Fibroblast of the aortic adventitia (primary cell): ENCODE data around the gene PVALEF. TPM values are rescaled to one million over a fixed set of nuclear protein-coding genes. Genes with fewer than 3 reads are reported as not detected.

Source experiments
- DNase-seq: peaks from one replicate; pipeline ENCODE4 v3.0.0-alpha.2; 2010; ENCODE audit warnings: low read depth
- H3K4me3 ChIP-seq: 2 replicates; pipeline ENCODE4 v1.5.1; 2011; ENCODE audit warnings: low read depth, mild to moderate bottlenecking, control low read depth, low read length, moderate library complexity
- total RNA-seq: library from RNA; depleted of rRNA; stranded (reverse); fragments of >200 nt; gene quantifications from 2 replicates; pipeline ENCODE4 v1.2.3, GENCODE V29; 2012; ENCODE audit warnings: low replicate concordance
- TF ChIP-seq, protein P1 (sequence below): IDR thresholded peaks from 2 replicates; pipeline ENCODE4 v1.5.1; 2011; ENCODE audit warnings: mild to moderate bottlenecking, low read length, control low read depth, inconsistent platforms; ENCODE audit not compliant: insufficient read depth

PVALEF gene
- total RNA-seq: not detected in 2 replicates

DNA sequence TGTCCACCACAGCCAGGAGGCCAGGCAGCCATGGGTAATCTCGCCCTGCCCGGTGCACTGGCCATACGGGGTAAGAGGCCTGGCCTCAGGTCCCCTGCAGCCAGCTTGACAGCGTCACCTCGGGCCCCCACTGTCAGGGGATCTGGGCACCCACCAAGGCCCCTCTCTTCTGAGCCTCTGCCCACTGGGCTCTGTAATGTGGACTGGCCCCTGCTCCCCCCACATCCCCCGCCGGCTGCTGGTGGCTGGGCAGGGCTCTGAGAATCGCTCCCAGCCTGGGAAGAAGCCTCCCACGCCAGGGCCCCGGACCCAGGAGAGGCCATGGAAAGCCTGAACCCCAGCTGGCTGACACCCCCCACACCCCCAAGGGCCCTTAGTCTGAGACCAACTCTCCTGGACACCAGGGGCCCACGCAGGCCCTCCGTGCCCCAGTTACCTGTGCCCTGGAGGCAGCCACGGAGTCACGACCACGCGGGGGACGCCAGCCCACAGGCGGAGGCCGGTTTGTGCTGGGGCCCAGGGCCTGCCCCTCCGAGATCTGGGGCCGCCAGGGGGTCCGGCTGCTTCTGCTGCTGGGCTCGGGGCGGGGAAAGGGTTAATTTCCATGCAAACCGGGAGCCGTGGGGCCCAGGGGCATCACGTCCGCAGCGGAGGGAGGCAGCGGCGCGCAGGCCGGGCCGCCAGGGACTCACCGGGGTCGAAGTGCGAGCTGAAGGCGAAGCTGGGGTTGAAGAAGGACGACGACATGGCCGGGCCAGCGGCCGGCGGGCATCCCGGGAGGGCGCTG lies at the start of gene PVALEF:
TSS of gene PVALEF (plus strand) at position 262 of the 787 bp plus-strand sequence. CDS start 15,720 bp downstream, outside the sequence.
- TF ChIP-seq, protein P1, sequence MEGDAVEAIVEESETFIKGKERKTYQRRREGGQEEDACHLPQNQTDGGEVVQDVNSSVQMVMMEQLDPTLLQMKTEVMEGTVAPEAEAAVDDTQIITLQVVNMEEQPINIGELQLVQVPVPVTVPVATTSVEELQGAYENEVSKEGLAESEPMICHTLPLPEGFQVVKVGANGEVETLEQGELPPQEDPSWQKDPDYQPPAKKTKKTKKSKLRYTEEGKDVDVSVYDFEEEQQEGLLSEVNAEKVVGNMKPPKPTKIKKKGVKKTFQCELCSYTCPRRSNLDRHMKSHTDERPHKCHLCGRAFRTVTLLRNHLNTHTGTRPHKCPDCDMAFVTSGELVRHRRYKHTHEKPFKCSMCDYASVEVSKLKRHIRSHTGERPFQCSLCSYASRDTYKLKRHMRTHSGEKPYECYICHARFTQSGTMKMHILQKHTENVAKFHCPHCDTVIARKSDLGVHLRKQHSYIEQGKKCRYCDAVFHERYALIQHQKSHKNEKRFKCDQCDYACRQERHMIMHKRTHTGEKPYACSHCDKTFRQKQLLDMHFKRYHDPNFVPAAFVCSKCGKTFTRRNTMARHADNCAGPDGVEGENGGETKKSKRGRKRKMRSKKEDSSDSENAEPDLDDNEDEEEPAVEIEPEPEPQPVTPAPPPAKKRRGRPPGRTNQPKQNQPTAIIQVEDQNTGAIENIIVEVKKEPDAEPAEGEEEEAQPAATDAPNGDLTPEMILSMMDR: no peak
- DNase-seq: no peak
- peak within 1 kb of the TSS; percentile 31 for H3K4me3 ChIP-seq

DNA sequence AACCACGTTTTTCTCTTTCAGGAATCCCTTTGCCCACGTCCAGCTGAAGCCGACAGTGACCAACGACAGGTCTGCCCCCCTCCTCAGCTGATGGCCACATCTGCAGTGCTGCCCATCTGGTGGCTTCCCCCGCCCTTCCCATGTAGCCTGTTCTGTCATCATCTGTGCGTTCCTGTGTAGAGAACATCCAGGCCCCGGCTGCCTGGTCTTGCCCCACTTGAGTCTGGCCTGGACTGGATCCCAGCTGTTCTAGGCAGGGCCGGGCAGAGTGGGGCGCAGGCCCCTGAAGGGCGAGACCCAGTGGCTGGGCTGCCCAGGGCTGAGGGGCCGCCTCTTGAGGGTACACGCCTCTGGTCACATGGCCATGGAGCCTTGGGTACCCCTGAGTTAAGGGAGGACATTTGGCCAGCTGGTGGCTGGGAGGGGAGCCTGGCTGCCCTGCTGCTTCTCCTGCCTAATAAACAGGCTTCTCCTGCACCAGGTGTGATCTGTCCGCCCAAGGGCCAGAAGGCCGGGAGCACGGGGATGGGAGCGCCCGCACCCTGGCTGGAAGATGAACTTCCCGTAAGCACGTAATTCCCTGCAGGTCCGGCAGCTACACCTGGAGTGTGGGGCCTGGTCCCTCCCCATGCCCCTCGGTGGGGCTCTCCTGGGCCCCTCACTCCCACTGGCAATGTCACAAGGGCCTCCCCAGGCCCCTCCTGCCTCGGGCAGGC lies 49.4 kb upstream of the PVALEF start:
- no peak for DNase-seq
- TF ChIP-seq, protein P1: no peak
- no peak overlapping the region for H3K4me3 ChIP-seq

DNA sequence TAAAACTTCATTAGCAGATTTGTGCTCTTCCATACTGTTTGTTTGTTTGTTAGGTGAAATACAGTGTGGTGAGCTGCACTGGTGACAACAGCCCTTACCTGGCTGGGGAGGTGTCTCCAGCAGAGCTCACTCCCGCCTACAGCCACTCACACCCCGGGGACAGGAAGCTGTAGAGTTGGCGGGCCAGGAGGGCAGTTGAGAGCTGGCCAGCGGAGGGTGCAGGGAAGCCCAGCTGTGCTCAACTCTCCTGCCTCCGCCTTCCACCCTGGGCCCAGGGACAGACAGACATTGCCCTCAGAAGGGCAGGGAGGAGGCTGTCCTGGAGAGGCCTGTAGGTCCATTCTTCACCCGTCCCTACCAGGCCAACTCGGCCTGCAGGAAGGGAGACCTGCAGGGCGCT lies 48.6 kb upstream of the PVALEF start:
- TF ChIP-seq, protein P1: no peak
- H3K4me3 ChIP-seq: no peak overlapping the region
- no peak for DNase-seq

DNA sequence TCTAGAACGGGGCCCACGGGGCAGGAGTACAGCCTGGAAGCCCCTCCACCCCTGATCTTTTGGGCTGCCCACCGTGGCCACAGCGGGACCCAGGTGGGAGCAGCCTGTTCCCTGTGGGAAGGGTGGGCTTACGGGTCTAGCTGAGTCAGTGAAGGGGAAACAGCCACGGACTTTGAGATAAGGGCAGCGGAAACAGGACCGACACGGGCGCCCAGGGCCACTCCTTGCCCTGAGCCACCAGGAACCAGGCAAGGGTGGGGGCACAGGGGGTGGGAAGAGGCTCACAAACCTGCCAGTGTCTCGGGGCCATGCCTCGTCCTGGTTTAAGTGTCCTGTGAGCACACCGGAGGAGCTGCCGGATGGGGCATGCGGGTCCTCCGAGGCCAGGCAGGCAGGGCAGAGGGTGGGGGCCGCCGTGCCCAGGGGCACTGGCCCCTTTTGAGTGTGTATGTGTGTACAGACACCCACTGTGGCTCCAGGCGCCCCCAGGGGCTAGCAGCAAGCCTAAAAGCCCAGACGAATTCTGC lies 47.6 kb upstream of the PVALEF start:
- H3K4me3 ChIP-seq: no peak overlapping the region
- DNase-seq: no peak
- TF ChIP-seq, protein P1: no peak

DNA sequence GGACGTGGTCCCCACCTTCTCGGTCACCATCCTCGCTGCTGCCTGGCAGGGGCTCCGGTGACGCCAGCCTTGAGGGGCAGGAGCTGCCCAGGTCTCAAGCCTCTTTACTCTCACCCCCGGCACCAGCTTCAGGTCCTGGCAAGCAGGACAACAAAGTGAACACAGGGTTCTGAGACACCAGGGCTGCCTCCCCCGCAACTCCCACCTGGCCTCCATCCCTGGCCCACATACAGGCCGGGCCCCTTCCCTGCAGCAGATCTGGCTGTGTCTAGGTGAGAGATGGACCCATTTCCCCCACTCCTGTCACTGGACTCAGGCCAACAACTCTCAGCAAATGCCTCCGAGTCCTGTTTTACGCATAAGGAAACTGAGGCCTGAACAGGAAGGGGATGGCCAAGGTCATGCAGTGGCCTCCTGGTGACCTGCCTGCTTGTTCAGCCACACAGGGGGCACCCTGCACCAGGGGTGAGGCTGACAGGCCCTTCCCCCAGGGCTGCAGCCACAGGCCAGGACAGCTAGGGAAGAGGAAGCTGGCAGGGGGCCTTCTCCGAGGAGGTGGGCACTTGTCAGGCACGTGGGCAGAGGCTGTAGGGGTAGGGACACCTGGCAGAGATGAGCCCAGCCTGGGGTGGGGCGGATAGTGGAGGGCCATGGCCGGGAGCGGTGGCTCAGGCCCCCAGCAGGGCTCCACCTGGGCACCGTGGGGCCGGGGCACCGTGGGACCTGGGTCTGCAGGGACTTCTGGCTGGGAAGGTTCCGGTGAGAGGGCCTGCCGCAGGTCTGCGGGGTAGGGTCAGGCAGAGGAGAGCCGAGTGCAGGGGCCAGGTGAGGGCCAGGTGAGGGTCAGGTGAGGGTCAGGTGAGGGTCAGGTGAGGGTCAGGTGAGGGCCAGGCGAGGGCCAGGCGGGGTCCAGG lies 46.7 kb upstream of the PVALEF start:
- TF ChIP-seq, protein P1: no peak
- peak overlapping the region; percentile 71 for H3K4me3 ChIP-seq
- DNase-seq: no peak
